NB4 (cell line): ENCODE data around the gene CEP89.
"Not testable (repeated sequence)": the region's sequence is repeated elsewhere in the genome, so short reads cannot be mapped to it uniquely, and the experiment has no call there.

ENCODE experiments used
- CTCF ChIP-seq: IDR thresholded peaks from one replicate; pipeline ENCODE4 v1.5.1; 2012; ENCODE audit warnings: low read depth, low read length
- MAX ChIP-seq: IDR thresholded peaks from 2 replicates; pipeline ENCODE4 v1.6.1; 2011; ENCODE audit warnings: low read depth, low read length
- POLR2A ChIP-seq: IDR thresholded peaks from 2 replicates; pipeline ENCODE4 v1.6.1; 2011; ENCODE audit warnings: mild to moderate bottlenecking; ENCODE audit not compliant: insufficient read length; ENCODE audit errors: extremely low read depth

GRCh38 chr19:32982488-32982887, 10.7 kb upstream of the CEP89 start:
- TF ChIP-seq CTCF, POLR2A, MAX: not testable (repeated sequence)
